Tibial artery (tissue), 4 donors: ENCODE data around the gene PTPRD.

Source experiments
- DNase-seq, 2 donors: peaks; one replicate each; pipeline ENCODE4 v3.0.0-alpha.2; 2019
- H3K27ac ChIP-seq, 2 donors: fragments of 200-600 bp; sonication (generic) in 1 of 2; 1 replicate in 1 of 2; 2 replicates in 1 of 2; pipeline ENCODE4 v1.5.1; 2018 to 2019; ENCODE audit warnings: mild to moderate bottlenecking in 1 of 2
- H3K27me3 ChIP-seq, 2 donors: fragments of 200-600 bp; sonication (generic) in 1 of 2; one replicate each; pipeline versions ENCODE4 v1.5.1 to v1.6.0; 2016 to 2019
- H3K36me3 ChIP-seq, 3 donors: fragments of 200-600 bp; sonication (generic) in 2 of 3; one replicate each; pipeline ENCODE4 v1.5.1; 2016 to 2019; ENCODE audit warnings: mild to moderate bottlenecking in 2 of 3
- H3K4me1 ChIP-seq, 4 donors: fragments of 200-600 bp; sonication (generic) in 2 of 4; 1 replicate in 3 of 4; 2 replicates in 1 of 4; pipeline ENCODE4 v1.5.1; 2016 to 2019
- H3K4me3 ChIP-seq, 2 donors: fragments of 200-600 bp; sonication (generic) in 1 of 2; 1 replicate in 1 of 2; 2 replicates in 1 of 2; pipeline ENCODE4 v1.5.1; 2018 to 2019; ENCODE audit warnings: mild to moderate bottlenecking in 2 of 2
- H3K9me3 ChIP-seq, 3 donors: fragments of 200-600 bp; sonication (generic) in 1 of 3; one replicate each; pipeline ENCODE4 v1.5.1; 2016 to 2019
- CTCF ChIP-seq, 2 experiments: fragments of 200-600 bp in 1 of 2; fragments of 450-650 bp in 1 of 2; IDR thresholded peaks; one replicate each; pipeline ENCODE4 v1.5.1; 2017 to 2019; ENCODE audit warnings: antibody characterized with exemption in 2 of 2, mild to moderate bottlenecking in 1 of 2, moderate library complexity in 1 of 2
- intact Hi-C: fragments of 100-400 bp; cut with DNase I; formaldehyde crosslinking; loops from one replicate; pipeline ENCODE4 v1.15.0; 2023; ENCODE audit warnings: low total_unique reads

The PTPRD gene

GRCh38 chr9:9186086-9186485 is 1426.7 kb downstream of the PTPRD start:
- Histone ChIP-seq H3K27me3 (no peaks in the 10 kb centered on the region), H3K4me3 (no peak overlapping the region), H3K9me3 (no peaks in the 10 kb centered on the region), H3K27ac (no peak overlapping the region), H3K4me1 (no peaks in the 10 kb centered on the region), H3K36me3 (no peaks in the 10 kb centered on the region)
- DNase-seq, result no peak
- intact Hi-C loops, result no loop called here
- TF ChIP-seq CTCF (IDR thresholded peaks at IDR 0.05), result no peak

- Histone ChIP-seq H3K4me1 (no peaks in the 10 kb centered on the region), H3K4me3 (no peak overlapping the region), H3K36me3 (no peaks in the 10 kb centered on the region), H3K27me3 (no peaks in the 10 kb centered on the region), H3K27ac (no peak overlapping the region), H3K9me3 (no peaks in the 10 kb centered on the region)
- intact Hi-C loops, result no loop called here
- no peak for TF ChIP-seq CTCF (IDR thresholded peaks at IDR 0.05)
- no peak for DNase-seq
These were observed 1430.4 kb downstream of the PTPRD start for GRCh38 chr9:9182431-9182830.

GRCh38 chr9:9177081-9177480 is 1435.7 kb downstream of the PTPRD start:
- H3K4me3 ChIP-seq, result no peak overlapping the region
- no peak for DNase-seq
- no peaks in the 10 kb centered on the region for H3K9me3 ChIP-seq
- intact Hi-C loops, result no loop called here
- no peak for TF ChIP-seq CTCF (IDR thresholded peaks at IDR 0.05)
- no peaks in the 10 kb centered on the region for H3K4me1 ChIP-seq
- H3K27ac ChIP-seq, result no peak overlapping the region
- H3K36me3 ChIP-seq, result no peaks in the 10 kb centered on the region
- no peaks in the 10 kb centered on the region for H3K27me3 ChIP-seq

GRCh38 chr9:9174358-9174757 is 1438.4 kb downstream of the PTPRD start:
- H3K27ac ChIP-seq, result no peak overlapping the region
- H3K9me3 ChIP-seq, result no peaks in the 10 kb centered on the region
- H3K27me3 ChIP-seq, result no peaks in the 10 kb centered on the region
- no peak overlapping the region for H3K4me3 ChIP-seq
- intact Hi-C loops, result no loop called here
- no peak for DNase-seq
- no peak for TF ChIP-seq CTCF (IDR thresholded peaks at IDR 0.05)
- no peaks in the 10 kb centered on the region for H3K4me1 ChIP-seq
- no peaks in the 10 kb centered on the region for H3K36me3 ChIP-seq

- DNase-seq, result no peak
- no peaks in the 10 kb centered on the region for H3K27me3 ChIP-seq
- no peak overlapping the region for H3K27ac ChIP-seq
- H3K4me1 ChIP-seq, result no peaks in the 10 kb centered on the region
- no peak for TF ChIP-seq CTCF (IDR thresholded peaks at IDR 0.05)
- H3K36me3 ChIP-seq, result no peaks in the 10 kb centered on the region
- H3K4me3 ChIP-seq, result no peak overlapping the region
- no peaks in the 10 kb centered on the region for H3K9me3 ChIP-seq
- intact Hi-C loops, result no loop called here
These were observed 1439.5 kb downstream of the PTPRD start for GRCh38 chr9:9173264-9173663.

- no peak overlapping the region for H3K27ac ChIP-seq
- H3K36me3 ChIP-seq, result no peaks in the 10 kb centered on the region
- TF ChIP-seq CTCF (IDR thresholded peaks at IDR 0.05), result no peak
- H3K27me3 ChIP-seq, result no peaks in the 10 kb centered on the region
- DNase-seq, result no peak
- intact Hi-C loops, result no loop called here
- H3K9me3 ChIP-seq, result no peaks in the 10 kb centered on the region
- H3K4me1 ChIP-seq, result no peaks in the 10 kb centered on the region
- H3K4me3 ChIP-seq, result no peak overlapping the region
These were observed 1442.2 kb downstream of the PTPRD start for GRCh38 chr9:9170439-9171134.
